Activated effector memory CD4-positive, alpha-beta T cell treated with anti-CD3 and anti-CD28 coated beads, Interleukin-2, amount 50 U/mL, for 16 hours (primary cell): ENCODE measurements around the gene ZCCHC7.
"Not testable (repeated sequence)": the region's sequence is repeated elsewhere in the genome, so short reads cannot be mapped to it uniquely, and the experiment has no call there.

Experiments
- DNase-seq: peaks from one replicate; pipeline ENCODE4 v3.0.0-alpha.2; 2020

Gene ZCCHC7

GRCh38 chr9:37300620-37301019, 180.2 kb downstream of the ZCCHC7 start:
- no peak for DNase-seq

- no peak for DNase-seq
These were observed 180.9 kb downstream of the ZCCHC7 start for GRCh38 chr9:37301042-37301853.

- no peak for DNase-seq
These were observed 181.4 kb downstream of the ZCCHC7 start for GRCh38 chr9:37301854-37302172.

- DNase-seq, result no peak
These were observed 181.9 kb downstream of the ZCCHC7 start for GRCh38 chr9:37302277-37302676.

GRCh38 chr9:37303272-37303671, 182.9 kb downstream of the ZCCHC7 start:
- DNase-seq, result not testable (repeated sequence)

GRCh38 chr9:37309136-37309535, 188.8 kb downstream of the ZCCHC7 start:
- DNase-seq, result no peak

- no peak for DNase-seq
These were observed 191.7 kb downstream of the ZCCHC7 start for GRCh38 chr9:37311938-37312708.

GRCh38 chr9:37324261-37324683, 203.9 kb downstream of the ZCCHC7 start:
- no peak for DNase-seq

GRCh38 chr9:37324691-37325490, 204.5 kb downstream of the ZCCHC7 start:
- no peak for DNase-seq

GRCh38 chr9:37325778-37326177, 205.4 kb downstream of the ZCCHC7 start:
- DNase-seq, result no peak

- DNase-seq, result no peak
These were observed 207.2 kb downstream of the ZCCHC7 start for GRCh38 chr9:37327553-37327952.

- no peak for DNase-seq
These were observed 208.3 kb downstream of the ZCCHC7 start for GRCh38 chr9:37328556-37329227.

GRCh38 chr9:37329576-37329975, 209.2 kb downstream of the ZCCHC7 start:
- DNase-seq, result no peak

- no peak for DNase-seq
These were observed 211.5 kb downstream of the ZCCHC7 start for GRCh38 chr9:37331871-37332270.

- no peak for DNase-seq
These were observed 212.2 kb downstream of the ZCCHC7 start for GRCh38 chr9:37332578-37332977.

GRCh38 chr9:37333288-37333687, 212.9 kb downstream of the ZCCHC7 start:
- DNase-seq, result no peak

- no peak for DNase-seq
These were observed 214.9 kb downstream of the ZCCHC7 start for GRCh38 chr9:37335238-37335637.

GRCh38 chr9:37336150-37336549, 215.8 kb downstream of the ZCCHC7 start:
- DNase-seq, result no peak

GRCh38 chr9:37337301-37337890, 217.0 kb downstream of the ZCCHC7 start:
- no peak for DNase-seq

- no peak for DNase-seq
These were observed 217.8 kb downstream of the ZCCHC7 start for GRCh38 chr9:37338218-37338617.

GRCh38 chr9:37339923-37340322, 219.5 kb downstream of the ZCCHC7 start:
- no peak for DNase-seq

- DNase-seq, result no peak
These were observed 220.6 kb downstream of the ZCCHC7 start for GRCh38 chr9:37340961-37341360.

- DNase-seq, result no peak
These were observed 221.3 kb downstream of the ZCCHC7 start for GRCh38 chr9:37341704-37342103.
